Measurements from ENCODE around the gene JAZF1.

Gene JAZF1

DNA sequence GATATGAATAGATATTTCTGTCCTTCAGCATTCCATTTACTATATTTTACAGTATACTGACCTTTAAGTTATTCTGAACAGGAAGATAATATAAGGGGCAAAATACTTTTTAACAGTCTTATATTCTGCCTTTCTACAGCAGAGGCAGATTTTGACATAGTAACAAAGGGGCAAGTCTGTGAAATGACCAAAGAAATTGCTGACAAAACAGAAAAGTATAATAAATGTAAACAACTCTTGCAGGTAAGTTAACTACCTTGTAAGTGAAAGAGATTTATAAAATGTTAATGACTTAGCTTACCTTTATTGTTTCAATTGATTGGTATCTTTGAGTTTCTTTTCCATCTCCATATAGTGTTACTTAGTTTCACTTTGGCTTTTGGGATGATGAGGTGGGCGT, 384.6 kb downstream of the JAZF1 start:
- no peak for DNase-seq (ENCODE audit: low read depth in 1 of 2, low spot score in 1 of 2)

GRCh38 chr7:27793780-27794179, 386.8 kb downstream of the JAZF1 start:
- no peak for DNase-seq (ENCODE audit: low read depth in 1 of 2, low spot score in 1 of 2)

DNA sequence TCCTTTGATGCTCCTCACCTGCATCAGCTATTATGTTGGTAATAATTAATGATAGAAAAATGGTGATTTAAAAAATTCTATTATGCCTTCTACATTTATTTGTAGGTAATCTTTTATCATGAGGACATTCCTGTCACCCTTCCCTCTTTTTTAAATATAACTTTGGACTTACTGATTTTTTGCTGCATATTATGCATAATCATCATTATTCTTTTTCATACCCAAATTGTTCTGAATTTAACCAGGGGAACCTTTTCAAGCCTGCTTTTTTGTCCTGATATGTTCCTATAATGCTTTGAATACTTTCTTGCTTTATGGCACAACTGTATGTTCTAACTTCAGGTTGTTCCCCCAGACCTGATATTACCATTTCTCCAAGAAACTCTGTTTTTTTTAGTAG, 392.2 kb downstream of the JAZF1 start:
- DNase-seq (ENCODE audit: low read depth in 1 of 2, low spot score in 1 of 2) = no peak

GRCh38 chr7:27784399-27785053, 396.1 kb downstream of the JAZF1 start:
- DNase-seq (ENCODE audit: low read depth in 1 of 2, low spot score in 1 of 2) = no peak

DNA sequence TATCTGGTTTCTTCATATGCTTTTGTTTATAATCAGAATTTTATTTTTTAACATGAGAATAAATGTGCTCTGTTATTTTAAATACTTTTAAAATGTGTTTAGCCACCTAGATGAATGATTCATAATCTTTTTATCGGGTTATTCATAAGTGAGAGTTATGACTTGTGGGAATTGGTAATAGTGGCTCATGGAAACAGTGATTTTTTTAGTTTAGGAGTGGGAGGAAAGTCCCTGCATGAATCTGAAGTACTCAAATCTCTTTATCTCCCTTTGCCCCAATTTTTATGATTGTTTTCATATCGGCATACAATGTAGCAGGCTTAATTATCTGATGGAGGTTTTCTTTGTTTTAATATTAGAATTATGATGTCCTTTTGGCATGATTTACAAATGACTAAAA, 397.7 kb downstream of the JAZF1 start:
- DNase-seq (ENCODE audit: low read depth in 1 of 2, low spot score in 1 of 2) = no peak

DNA sequence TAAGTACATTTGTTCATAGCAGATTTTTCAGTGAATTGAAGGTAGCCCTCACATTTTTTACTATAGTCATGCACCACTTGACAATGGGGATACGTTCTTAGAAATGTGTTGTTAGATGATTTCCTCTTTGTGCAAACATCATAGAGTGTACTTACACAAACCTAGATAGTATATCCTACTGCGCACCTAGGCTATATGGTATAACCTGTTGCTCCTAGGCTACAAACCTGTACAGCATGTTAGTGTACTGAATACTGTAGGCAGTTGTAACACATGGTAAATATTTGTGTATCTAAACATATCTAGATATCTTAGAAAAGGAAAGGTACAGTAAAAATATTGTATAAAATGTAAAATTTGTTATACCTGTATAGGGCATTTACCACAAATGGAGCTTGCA, 399.4 kb downstream of the JAZF1 start:
- no peak for DNase-seq (ENCODE audit: low read depth in 1 of 2, low spot score in 1 of 2)

Measured in activated T-helper 1 cell treated with anti-CD3 and anti-CD28 coated beads, Interleukin-2, amount 50 U/mL, for 16 hours (primary cell).